Liver (tissue), 9 donors: ENCODE data around the gene TTC28. TPM values are rescaled to one million over a fixed set of nuclear protein-coding genes. Genes with fewer than 3 reads are reported as not detected.

Experiments
- DNase-seq: peaks from one replicate; pipeline ENCODE4 v3.0.0-alpha.2; 2017; ENCODE audit warnings: low spot score
- H3K27ac ChIP-seq, 2 donors: one replicate each; pipeline ENCODE4 v1.7.0; 2013; ENCODE audit warnings: inconsistent platforms in 2 of 2, low read length in 2 of 2, control low read depth in 1 of 2, low read depth in 1 of 2, mild to moderate bottlenecking in 1 of 2
- H3K27me3 ChIP-seq, 4 donors: one replicate each; pipeline versions ENCODE4 v1.6.1 to v1.7.0; 2013; ENCODE audit warnings: low read length in 3 of 4, inconsistent platforms in 1 of 4, mild to moderate bottlenecking in 1 of 4, moderate library complexity in 1 of 4; ENCODE audit not compliant: control insufficient read depth in 4 of 4, insufficient read depth in 4 of 4
- H3K36me3 ChIP-seq, 4 donors: one replicate each; pipeline versions ENCODE4 v1.6.1 to v1.7.0; 2013; ENCODE audit warnings: low read length in 3 of 4, mild to moderate bottlenecking in 3 of 4, low read depth in 1 of 4, moderate library complexity in 1 of 4; ENCODE audit not compliant: control insufficient read depth in 4 of 4, insufficient read depth in 3 of 4
- H3K4me1 ChIP-seq, 4 donors: one replicate each; pipeline versions ENCODE4 v1.6.1 to v1.7.0; 2013; ENCODE audit warnings: low read length in 3 of 4, mild to moderate bottlenecking in 3 of 4, moderate library complexity in 1 of 4; ENCODE audit not compliant: control insufficient read depth in 4 of 4, insufficient read depth in 4 of 4
- H3K4me3 ChIP-seq, 3 donors: one replicate each; pipeline versions ENCODE4 v1.6.1 to v1.7.0; 2013; ENCODE audit warnings: low read length in 3 of 3, control low read depth in 1 of 3, low read depth in 1 of 3, mild to moderate bottlenecking in 1 of 3
- H3K9ac ChIP-seq, 2 donors: one replicate each; pipeline ENCODE4 v1.7.0; 2013; ENCODE audit warnings: low read length in 2 of 2, mild to moderate bottlenecking in 2 of 2, moderate library complexity in 2 of 2, control low read depth in 1 of 2, low read depth in 1 of 2
- H3K9me3 ChIP-seq, 4 donors: one replicate each; pipeline versions ENCODE4 v1.6.1 to v1.7.0; 2013; ENCODE audit warnings: low read length in 3 of 4; ENCODE audit not compliant: control insufficient read depth in 4 of 4
- ATF3 ChIP-seq: IDR thresholded peaks from 2 replicates; pipeline ENCODE4 v1.6.1; 2016; ENCODE audit warnings: antibody characterized with exemption
- CTCF ChIP-seq: fragments of 150-350 bp; IDR thresholded peaks from 2 replicates; pipeline ENCODE4 v1.5.1; 2017; ENCODE audit warnings: improper control_type of control experiment, low read depth, low read length; ENCODE audit not compliant: missing input control
- FOXA1 ChIP-seq: IDR thresholded peaks from 2 replicates; pipeline ENCODE4 v1.6.1; 2016; ENCODE audit warnings: antibody characterized with exemption
- FOXA2 ChIP-seq: IDR thresholded peaks from 2 replicates; pipeline ENCODE4 v1.6.1; 2016; ENCODE audit warnings: antibody characterized with exemption
- GABPA ChIP-seq, 2 donors: IDR thresholded peaks in 1 of 2; conservative IDR thresholded peaks in 1 of 2; 2 replicates each; pipeline ENCODE4 v1.6.1; 2016; ENCODE audit warnings: antibody characterized with exemption in 2 of 2, mild to moderate bottlenecking in 1 of 2, moderate library complexity in 1 of 2
- HNF4A ChIP-seq, 2 donors: conservative IDR thresholded peaks; 2 replicates each; pipeline ENCODE4 v1.6.1; 2016; ENCODE audit warnings: antibody characterized with exemption in 2 of 2, mild to moderate bottlenecking in 2 of 2
- JUND ChIP-seq, 2 donors: IDR thresholded peaks; 2 replicates each; pipeline ENCODE4 v1.6.1; 2016; ENCODE audit warnings: antibody characterized with exemption in 2 of 2
- NR2F2 ChIP-seq: IDR thresholded peaks from 2 replicates; pipeline ENCODE4 v1.6.1; 2016; ENCODE audit warnings: antibody characterized with exemption
- RAD21 ChIP-seq, 2 donors: IDR thresholded peaks; 2 replicates each; pipeline ENCODE4 v1.6.1; 2016; ENCODE audit warnings: antibody characterized with exemption in 2 of 2, mild to moderate bottlenecking in 2 of 2
- REST ChIP-seq: IDR thresholded peaks from 2 replicates; pipeline ENCODE4 v1.6.1; 2016; ENCODE audit warnings: antibody characterized with exemption, mild to moderate bottlenecking
- RXRA ChIP-seq, 2 donors: IDR thresholded peaks; 2 replicates each; pipeline ENCODE4 v1.6.1; 2017 to 2018; ENCODE audit warnings: antibody characterized with exemption in 2 of 2, mild to moderate bottlenecking in 1 of 2
- SP1 ChIP-seq: IDR thresholded peaks from 2 replicates; pipeline ENCODE4 v1.6.1; 2018; ENCODE audit warnings: antibody characterized with exemption, mild to moderate bottlenecking
- YY1 ChIP-seq: IDR thresholded peaks from 2 replicates; pipeline ENCODE4 v1.6.1; 2016; ENCODE audit warnings: antibody characterized with exemption, mild to moderate bottlenecking
- ZBTB33 ChIP-seq: IDR thresholded peaks from 2 replicates; pipeline ENCODE4 v1.6.1; 2016; ENCODE audit warnings: antibody characterized with exemption
- WGBS: extraction: QIAGEN DNeasy Blood & Tissue Kit; methylation state at CpG from one replicate; pipeline ENCODE4 v1.1.7; 2013; 5-methylcytosine and 5-hydroxymethylcytosine counted together
- polyA plus RNA-seq, 2 donors: library from polyadenylated mRNA; stranded (reverse) in 1 of 2; unstranded in 1 of 2; fragments of 200-250 nt in 1 of 2; fragments of >200 nt in 1 of 2; fragmentation: Nextera tagmentation in 1 of 2; extraction: Ambion mirVana in 1 of 2; gene quantifications; one replicate each; pipeline versions ENCODE4 v1.2.1 to v1.2.3, GENCODE V29; 2013 to 2015
- total RNA-seq, 2 donors: library from RNA; depleted of rRNA; stranded (reverse); fragments of >200 nt; gene quantifications; one replicate each; pipeline ENCODE4 v1.2.3, GENCODE V29; 2014
- TF ChIP-seq, protein P1 (sequence below): IDR thresholded peaks from 2 replicates; pipeline ENCODE4 v1.6.1; 2016; ENCODE audit warnings: antibody characterized with exemption
- donor health status: healthy.
- donor health status: healthy.
- donor health status: healthy.
- donor health status: healthy.
- donor health status: healthy.

The TTC28 gene
- total and polyA plus RNA-seq, 4 donors: 4.2 to 19.4 (median 5.9) TPM

GRCh38 chr22:28006271-28006670, 673.4 kb downstream of the TTC28 start:
- no peak overlapping the region for H3K4me3 ChIP-seq
- H3K4me1 ChIP-seq: peaks cover 0 to 14% (median 5%) of the 10 kb centered on the region in 4 donors
- H3K9ac ChIP-seq: no peak overlapping the region
- TF ChIP-seq NR2F2 (no peak), GABPA (IDR thresholded peaks at IDR 0.05 in 1 of 2, conservative IDR thresholded peaks at IDR 0.05 in 1 of 2) (no peak), ZBTB33 (no peak), JUND (IDR thresholded peaks at IDR 0.05) (no peak), CTCF (no peak), ATF3 (no peak), REST (no peak), RAD21 (IDR thresholded peaks at IDR 0.05) (no peak), YY1 (no peak), FOXA2 (no peak), FOXA1 (no peak)
- TF ChIP-seq, protein P1, sequence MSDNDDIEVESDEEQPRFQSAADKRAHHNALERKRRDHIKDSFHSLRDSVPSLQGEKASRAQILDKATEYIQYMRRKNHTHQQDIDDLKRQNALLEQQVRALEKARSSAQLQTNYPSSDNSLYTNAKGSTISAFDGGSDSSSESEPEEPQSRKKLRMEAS: no peak
- no peaks in the 10 kb centered on the region for H3K36me3 ChIP-seq
- no peaks in the 10 kb centered on the region for H3K9me3 ChIP-seq
- H3K27ac ChIP-seq: no peak overlapping the region
- DNase-seq: no peak
- WGBS: 94% methylated on average over 7 of the region's 7 CpGs
- H3K27me3 ChIP-seq: no peaks in the 10 kb centered on the region

- WGBS: 93% methylated on average over 6 of the region's 6 CpGs
- Histone ChIP-seq H3K27ac (no peak overlapping the region), H3K4me3 (no peak overlapping the region), H3K4me1 (peaks cover 0 to 14% (median 5%) of the 10 kb centered on the region in 4 donors), H3K27me3 (no peaks in the 10 kb centered on the region), H3K9me3 (no peaks in the 10 kb centered on the region), H3K9ac (no peak overlapping the region), H3K36me3 (no peaks in the 10 kb centered on the region)
- DNase-seq: no peak
- TF ChIP-seq YY1 (no peak), SP1 (no peak), ZBTB33 (no peak), RAD21 (IDR thresholded peaks at IDR 0.05) (no peak), FOXA2 (no peak), HNF4A (conservative IDR thresholded peaks at IDR 0.05) (no peak), JUND (IDR thresholded peaks at IDR 0.05) (no peak), RXRA (IDR thresholded peaks at IDR 0.05) (no peak), REST (no peak)
- TF ChIP-seq, protein P1: no peak
Observed at GRCh38 chr22:28005513-28005912, 674.1 kb downstream of the TTC28 start.
